Renal cortical epithelial cell (primary cell): ENCODE data around the gene BRD1. TPM values are rescaled to one million over a fixed set of nuclear protein-coding genes. Genes with fewer than 3 reads are reported as not detected.
"Not testable (repeated sequence)": the region's sequence is repeated elsewhere in the genome, so short reads cannot be mapped to it uniquely, and the experiment has no call there.

ENCODE experiments used
- DNase-seq: peaks from one replicate; pipeline ENCODE4 v3.0.0-alpha.2; 2011; ENCODE audit warnings: low read depth
- total RNA-seq: library from RNA; depleted of rRNA; stranded (reverse); fragments of >200 nt; gene quantifications from 2 replicates; pipeline ENCODE4 v1.2.3, GENCODE V29; 2014

BRD1 gene
- total RNA-seq, 1 donor from 2014 or later: 38.1 TPM

DNA sequence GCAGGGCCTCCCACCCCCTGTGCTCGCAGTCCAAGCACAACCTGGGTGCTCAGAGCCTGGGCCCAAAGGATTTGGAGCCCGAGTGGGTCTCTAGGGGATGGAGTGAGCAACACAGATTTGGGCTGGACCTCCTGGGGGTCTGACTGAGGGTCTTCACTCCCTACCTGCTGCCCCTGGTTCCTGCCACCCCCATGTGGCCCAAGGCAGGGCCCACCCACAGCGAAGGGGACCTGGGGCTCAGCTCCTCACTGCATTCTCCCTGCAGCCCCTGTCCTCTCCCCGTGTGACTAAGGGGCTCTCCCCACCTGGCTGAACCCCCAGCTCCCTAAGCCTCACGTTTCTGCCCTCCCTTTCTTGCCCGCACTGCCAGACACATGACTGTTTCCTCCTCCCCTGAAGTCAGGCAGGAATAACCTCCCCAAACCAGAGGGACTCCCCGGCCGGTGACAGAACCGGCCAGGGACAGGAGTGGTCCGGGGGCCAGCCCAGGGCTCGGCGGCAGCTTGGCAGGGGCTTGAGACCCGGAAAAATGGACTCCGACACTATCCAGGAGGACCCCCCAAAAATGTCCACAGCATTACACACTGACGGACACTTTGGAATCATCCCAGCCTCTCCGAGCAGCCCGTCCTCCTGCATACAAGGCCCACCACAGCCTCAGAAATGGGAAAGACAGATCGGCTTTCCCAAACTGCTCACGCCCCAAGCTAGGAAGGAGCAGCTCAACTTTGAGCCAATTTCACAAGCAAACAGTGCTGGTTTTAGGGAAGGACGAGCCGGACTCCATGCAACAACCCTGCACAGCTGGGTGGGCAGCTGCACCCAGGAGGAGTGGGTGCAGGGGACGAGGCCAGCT, 57.8 kb downstream of the BRD1 start:
- no peak for DNase-seq

- no peak for DNase-seq
These were observed 58.6 kb downstream of the BRD1 start for GRCh38 chr22:49768951-49769690.

- no peak for DNase-seq
These were observed 59.4 kb downstream of the BRD1 start for GRCh38 chr22:49768077-49768910.

DNA sequence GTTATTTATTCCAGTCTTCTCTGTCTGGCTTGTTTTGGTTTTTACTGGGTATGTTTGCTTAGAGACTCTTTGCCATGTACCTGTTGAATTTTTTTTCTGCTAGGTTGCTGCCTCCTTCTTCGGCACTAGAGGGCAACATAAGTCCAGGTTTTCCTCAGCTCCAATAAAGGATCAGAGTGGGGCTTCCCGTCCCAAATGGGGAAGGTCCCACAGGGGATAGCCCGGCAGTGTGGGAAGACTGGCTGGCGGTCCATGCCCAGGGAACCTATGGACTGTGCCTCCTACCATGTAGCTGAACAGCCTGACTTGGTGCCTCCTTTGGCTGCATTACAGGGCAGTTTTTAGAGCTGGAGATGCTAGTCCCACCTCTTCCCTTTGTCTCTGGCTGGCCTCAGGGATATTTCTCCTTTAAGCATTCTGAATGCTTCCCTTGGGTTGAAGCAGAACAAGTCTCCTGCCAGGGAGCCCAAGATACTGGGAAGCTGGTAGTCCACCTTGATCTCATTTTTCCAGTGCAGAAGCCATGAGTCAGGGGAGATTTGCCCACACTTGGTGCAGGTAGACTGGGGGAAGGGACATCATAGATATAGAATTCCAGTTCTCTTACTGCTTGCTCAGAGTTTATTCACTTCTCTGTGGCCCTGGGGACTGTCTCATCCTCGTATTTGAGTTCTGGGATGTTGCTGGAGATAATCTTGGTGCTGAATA, 60.2 kb downstream of the BRD1 start:
- DNase-seq: peak; percentile 30

DNA sequence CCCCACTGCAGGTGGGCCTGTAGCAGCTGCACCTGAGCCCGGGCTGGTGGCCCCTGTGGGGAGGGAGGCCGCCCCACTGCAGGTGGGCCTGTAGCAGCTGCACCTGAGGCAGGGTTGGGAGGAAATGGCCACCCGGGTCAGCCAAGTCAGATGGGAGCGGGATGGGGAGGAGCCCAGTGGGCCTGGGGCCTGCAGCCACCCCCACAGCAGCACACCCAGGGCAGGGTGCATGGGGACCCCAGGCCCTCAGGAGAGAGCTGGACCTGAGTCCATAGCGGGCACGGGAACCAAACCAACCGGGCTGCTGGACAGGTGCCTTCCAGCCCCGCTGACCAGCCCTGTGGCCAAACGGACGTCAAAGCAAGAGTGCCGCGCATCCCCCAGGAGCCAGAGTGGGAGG, 61.7 kb downstream of the BRD1 start:
- DNase-seq: no peak

- DNase-seq: no peak
These were observed 62.4 kb downstream of the BRD1 start for GRCh38 chr22:49765091-49765771.

DNA sequence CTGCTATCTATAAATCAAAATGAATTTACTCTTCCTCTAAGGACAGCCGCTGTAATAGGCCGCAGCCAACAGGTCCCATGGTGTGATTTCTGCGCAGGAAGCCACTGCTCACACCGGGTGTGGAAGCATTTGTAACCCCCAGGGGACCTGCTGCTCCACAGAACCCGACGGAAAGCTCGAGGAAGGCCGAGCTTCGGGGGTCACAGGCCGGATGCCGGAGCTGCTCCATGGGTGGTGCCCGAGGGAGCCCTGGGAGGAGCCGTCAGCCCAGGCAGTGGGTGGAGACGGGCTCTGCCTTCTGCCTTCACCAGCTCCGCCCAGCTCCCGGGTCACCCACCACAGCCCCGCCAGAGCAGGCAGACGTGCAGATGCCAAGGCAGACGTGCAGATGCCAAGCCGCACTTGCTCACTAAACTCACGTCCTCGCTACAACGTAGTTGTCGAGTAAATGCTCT, 63.5 kb downstream of the BRD1 start:
- no peak for DNase-seq

DNA sequence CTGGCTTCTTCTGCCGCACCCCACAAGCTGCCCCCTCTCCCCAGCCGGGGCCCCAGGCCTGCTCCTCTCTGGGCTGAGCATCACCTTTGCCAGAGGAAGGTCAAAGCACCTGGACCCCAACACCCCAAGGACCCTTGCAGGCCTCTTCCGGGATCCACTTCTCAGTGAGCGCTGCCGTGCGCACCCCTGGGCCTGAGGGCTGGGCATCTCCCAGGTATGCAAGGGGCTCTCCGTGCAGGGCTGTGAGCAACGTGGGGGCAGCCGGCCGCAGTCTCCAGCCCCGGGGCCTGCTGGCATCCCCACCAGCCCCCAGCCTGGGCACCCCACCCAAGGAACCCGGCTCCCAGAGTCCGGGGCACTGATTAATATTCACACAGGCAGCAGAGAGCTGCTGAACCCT, 64.0 kb downstream of the BRD1 start:
- DNase-seq: no peak

DNA sequence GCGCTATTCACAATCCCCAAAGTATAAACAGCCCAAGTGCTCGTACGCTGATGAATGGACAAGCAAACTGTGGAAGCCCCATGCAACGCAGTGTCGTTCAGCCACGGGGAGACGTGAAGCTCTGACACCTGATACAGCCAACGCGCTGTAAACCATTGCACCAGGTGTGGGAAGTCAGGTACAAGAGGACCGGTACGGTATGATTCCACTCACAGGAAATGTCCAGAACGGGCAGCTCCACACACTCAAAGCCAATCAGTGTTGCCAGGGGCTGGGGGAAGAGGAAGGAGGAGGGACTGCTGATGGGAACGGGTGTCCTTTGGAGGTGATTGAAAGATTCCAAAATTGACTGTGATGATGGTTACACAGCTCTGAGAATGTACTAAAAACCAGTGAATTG, 64.5 kb downstream of the BRD1 start:
- DNase-seq: no peak

- not testable (repeated sequence) for DNase-seq
These were observed 65.1 kb downstream of the BRD1 start for GRCh38 chr22:49762571-49762970.

- DNase-seq: no peak
These were observed 65.8 kb downstream of the BRD1 start for GRCh38 chr22:49761836-49762235.

- DNase-seq: no peak
These were observed 66.8 kb downstream of the BRD1 start for GRCh38 chr22:49760630-49761571.

- DNase-seq: no peak
These were observed 67.4 kb downstream of the BRD1 start for GRCh38 chr22:49760280-49760629.

- no peak for DNase-seq
These were observed 71.0 kb downstream of the BRD1 start for GRCh38 chr22:49756676-49757075.

DNA sequence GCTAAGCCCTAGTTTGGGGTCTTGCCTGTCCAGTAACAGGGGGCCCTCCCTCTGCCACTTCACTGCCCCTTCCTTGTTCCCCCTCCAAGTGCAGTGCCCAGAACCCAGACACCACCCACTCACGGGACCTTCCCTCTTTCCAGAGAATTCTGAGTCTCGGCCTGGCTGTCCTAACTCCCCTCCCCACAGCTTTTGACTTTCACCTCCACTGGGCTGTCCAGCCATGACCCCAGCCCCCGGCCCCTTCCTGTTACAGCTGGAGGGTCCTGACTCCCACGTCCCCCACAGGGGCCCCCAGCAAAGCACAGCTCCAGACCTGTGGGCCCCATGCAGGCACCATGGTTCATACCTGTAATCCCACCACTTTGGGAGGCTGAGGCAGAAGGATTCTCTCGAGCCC, 71.5 kb downstream of the BRD1 start:
- no peak for DNase-seq

- no peak for DNase-seq
These were observed 72.1 kb downstream of the BRD1 start for GRCh38 chr22:49755631-49756001.

- DNase-seq: no peak
These were observed 72.7 kb downstream of the BRD1 start for GRCh38 chr22:49754696-49755630.

DNA sequence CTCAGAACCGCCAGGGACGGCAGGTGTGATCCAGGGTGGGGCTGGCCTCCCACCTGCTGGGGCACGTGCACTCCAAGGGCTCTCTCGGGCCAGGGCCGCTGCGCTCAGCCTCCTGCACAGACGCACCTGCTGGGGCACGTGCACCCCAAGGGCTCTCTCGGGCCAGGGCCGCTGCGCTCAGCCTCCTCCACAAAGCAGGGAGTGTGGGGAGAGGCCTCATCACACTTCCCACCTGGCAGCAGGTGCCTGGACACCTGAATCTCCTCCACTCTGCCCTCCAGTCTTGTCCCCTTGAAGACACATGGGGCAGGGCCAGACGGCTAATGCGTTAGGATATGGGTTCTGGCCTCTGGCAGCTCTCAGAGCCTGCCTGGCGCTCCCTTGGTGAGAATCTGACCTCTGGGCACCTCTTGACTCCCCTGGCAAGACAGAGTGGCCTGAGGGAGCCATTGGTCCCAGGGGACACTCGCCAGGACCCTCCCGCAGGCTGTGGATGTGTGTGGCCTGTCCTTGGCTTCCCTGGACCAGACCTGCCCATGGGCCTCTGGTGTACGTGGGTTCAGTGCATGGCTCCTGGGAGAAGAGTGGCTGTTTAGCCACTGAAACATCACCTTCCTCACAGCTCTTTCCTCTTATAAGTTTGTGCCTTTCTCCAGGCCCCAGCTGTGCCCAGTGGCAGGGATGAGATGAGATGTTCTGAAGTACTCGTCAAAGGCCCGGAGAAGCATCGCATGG, 73.5 kb downstream of the BRD1 start:
- no peak for DNase-seq
